MV-4-11 (cell line): ENCODE measurements around the gene CDH23.

Experiments
- DNase-seq: peaks from one replicate; lab custom pipeline; 2025; lab: John Stamatoyannopoulos, UW

Gene CDH23

GRCh38 chr10:71761105-71761511 is 364.4 kb downstream of the CDH23 start:
- DNase-seq, result no peak

- DNase-seq, result no peak
These were observed 364.9 kb downstream of the CDH23 start for GRCh38 chr10:71761541-71762113.

DNA sequence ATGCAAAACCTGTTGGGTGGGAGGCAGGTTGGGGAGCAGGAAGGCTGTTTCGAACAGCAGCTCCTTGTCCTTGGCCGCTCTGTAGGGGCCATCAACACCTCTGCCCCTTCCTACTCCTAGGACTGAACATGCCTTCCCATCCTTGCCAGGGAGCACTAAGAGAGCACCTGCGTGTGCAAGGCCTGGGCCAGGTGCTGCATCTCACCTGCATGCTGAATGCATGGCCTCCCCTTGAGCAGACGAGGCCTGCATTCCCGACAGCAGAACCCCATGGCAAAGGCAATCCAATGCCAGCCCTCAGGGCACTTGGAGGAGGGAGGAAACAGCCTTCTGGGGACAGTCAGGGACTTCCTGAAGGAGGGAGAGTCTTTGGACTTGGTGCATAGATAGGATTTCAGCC is 365.6 kb downstream of the CDH23 start:
- DNase-seq, result no peak

- DNase-seq, result no peak
These were observed 366.8 kb downstream of the CDH23 start for GRCh38 chr10:71763352-71764127.

DNA sequence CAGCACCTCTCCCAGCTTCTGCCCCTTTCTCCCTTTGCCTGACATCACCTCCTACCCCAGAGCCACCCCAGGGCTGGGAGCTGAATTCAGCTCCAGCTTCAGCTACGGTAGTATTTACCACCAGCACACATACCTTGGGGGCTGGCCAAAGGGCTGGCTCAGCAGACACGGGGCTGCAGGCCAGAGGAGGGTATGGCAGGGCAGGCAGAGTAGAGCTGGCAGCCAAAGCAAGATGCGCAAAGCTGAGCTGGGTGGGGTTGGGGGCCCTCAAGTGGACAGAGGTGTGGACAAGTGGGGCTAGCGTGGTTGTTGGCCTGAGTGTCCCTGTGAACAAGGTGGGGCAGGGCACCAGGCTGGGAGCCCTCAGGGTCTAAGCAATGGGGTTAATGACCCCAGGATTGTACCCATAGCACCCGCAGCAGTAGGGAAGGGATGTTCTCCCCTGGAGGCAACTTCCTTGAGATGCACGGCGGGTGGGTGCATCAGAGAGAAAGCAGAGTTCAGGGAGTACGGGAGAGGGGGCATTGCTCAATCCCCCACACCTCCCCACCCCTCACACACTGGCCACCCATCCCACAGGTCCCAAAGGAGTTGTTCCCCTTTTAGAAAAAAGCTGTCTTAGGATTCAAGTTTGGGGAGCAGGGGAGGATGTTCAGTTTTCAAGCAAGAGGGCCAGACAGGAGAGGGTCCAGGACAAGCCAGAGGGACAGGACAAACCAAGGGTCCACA is 368.6 kb downstream of the CDH23 start:
- DNase-seq, result peak; percentile 27

DNA sequence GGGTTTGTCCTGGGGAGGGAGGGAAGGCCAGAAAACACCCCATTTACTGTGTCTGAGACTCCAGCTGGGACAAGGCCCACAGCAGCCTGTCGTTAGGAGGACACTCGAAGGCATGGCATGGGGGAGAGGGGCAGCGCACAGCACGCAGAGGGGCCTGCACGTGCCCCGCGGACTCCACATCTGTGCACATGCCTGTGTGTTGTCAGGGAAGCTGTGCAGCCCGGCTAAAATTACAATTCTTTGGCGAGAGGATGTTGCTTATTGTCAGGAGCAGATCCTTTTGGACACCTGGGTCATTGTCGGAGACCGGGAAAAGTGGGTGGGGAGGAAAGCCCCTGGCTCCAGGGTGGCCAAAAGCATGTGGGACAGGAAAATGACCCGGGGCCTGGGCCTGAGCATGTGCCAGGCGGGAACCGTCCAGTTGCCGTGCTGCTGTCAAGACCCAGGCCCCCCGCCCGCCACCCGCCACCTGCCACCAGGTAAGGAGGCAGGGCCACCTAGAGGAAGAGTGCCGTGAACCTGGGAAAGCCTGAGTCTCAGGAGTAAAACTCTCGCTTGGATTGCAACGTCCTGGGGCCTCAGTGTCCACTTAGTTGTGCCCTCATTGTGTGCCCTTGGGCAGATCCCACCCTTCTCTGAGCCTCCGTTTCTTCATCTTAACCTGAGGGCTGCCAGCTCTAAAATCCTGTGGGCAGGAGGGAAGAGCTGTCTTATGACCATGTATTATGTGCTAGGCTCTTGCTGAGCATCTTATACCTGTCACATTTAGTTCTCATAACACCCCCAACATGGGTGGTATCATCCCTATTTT is 369.4 kb downstream of the CDH23 start:
- DNase-seq, result no peak

- DNase-seq, result no peak
These were observed 370.1 kb downstream of the CDH23 start for GRCh38 chr10:71766717-71767419.

DNA sequence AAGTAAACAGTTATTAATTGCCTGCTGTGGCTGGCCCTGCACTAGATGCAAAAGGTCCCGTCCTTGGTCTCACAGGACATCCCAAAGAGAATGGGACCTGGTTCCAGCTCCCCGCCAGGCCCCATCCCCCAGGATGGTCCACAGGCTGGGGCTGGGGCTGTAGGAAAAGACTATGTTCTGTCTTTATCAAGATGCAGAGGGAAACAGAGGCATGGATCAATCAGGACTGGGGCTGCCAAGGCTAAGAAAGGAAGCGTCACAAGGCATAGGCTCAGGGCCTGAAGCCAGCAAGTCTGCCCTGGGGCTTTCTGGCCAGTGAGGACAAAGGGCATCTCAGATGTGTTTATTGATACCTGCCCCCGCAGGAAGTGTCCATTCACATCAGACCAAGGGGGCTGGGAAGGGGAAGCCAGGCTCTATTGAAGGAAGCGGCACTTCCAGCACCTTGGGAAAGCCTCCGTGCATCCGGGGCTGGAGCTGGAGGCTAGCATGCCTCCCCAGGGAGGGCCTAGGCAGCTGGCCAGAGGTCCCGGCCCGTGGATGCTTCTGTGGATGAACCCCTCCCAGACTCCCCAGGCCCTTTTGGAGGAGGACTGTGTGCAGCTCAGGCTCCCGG is 370.8 kb downstream of the CDH23 start:
- no peak for DNase-seq

GRCh38 chr10:71769279-71769823 is 372.6 kb downstream of the CDH23 start:
- DNase-seq, result peak; percentile 32

GRCh38 chr10:71770255-71770654 is 373.5 kb downstream of the CDH23 start:
- peak; percentile 75 for DNase-seq

GRCh38 chr10:71770789-71771188 is 374.1 kb downstream of the CDH23 start:
- DNase-seq, result peak; percentile 46

DNA sequence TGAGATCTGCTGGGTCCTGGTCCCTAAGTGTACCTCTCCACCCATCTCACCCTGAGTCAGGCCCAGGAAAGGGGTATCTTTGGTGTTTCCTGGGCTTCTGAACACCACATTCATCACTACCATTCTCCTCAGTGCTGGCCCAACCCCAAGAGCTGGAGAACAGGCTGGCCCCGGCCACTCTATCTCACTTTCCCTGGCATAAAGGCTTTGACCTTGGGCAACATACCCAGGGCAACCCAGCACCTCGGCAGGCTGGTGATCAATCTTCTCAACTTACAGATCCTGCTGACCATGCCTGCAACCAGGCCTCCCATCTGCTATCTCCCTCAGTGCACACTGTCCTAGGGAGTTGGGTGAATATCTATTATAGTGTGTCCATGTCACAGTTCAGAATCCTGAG is 374.5 kb downstream of the CDH23 start:
- DNase-seq, result no peak

DNA sequence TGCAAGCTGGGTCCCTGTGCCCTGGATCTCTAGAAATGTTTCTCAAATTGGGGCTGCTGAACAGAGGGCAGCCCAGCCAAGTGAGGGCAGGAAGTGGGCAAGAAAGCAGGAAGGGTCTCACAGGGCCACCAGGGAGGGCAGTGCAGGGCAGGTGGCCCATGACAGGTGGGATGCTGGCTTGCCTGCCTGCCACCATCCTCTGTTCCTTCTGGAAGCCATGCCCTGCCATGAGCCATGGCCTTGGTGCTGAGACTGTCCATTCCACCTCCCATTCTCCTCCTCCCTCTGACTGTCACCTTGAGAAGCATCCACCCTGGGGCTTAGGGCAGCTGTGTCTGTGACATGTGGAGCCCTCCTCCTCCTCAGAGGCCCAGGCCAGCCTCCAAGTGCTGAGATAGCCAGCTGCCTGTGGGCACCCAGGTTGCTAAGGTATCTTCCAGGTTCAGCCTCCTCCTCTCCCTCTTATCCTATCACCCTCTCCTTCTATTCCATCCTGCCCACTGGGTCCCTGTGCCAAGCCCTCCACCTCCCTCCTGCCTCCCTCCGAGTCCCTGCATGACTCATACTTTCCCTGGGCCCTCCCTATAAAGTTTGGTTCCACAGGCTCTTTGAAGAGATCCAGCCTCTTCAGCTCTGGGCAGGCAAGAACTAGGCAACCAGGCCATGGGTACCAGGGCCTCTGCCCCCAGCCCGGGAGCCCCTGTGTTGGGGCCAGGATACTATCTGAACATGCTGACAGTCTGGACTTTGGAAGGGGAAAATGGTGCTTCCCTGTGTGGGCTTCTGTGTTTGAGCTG is 375.3 kb downstream of the CDH23 start:
- DNase-seq, result peak; percentile 42

DNA sequence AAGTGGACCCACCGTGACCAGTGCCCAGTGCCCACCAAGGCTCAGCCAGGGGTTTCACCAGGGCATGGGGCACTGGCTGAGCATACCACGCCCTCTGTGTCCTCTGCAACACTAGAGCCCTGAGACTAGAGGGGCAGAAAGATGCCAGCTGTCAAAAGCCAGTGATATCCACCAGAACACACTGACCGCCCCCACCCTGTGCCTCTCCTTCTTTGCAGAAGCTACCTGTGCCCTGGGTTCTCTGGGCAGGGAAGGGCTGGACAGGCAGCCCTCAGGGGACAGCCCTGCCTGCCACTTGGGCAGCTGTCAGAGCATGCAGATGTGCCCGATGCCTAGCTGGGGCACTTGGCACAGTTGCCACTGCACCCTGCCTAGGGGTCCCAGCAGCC is 376.1 kb downstream of the CDH23 start:
- DNase-seq, result no peak

DNA sequence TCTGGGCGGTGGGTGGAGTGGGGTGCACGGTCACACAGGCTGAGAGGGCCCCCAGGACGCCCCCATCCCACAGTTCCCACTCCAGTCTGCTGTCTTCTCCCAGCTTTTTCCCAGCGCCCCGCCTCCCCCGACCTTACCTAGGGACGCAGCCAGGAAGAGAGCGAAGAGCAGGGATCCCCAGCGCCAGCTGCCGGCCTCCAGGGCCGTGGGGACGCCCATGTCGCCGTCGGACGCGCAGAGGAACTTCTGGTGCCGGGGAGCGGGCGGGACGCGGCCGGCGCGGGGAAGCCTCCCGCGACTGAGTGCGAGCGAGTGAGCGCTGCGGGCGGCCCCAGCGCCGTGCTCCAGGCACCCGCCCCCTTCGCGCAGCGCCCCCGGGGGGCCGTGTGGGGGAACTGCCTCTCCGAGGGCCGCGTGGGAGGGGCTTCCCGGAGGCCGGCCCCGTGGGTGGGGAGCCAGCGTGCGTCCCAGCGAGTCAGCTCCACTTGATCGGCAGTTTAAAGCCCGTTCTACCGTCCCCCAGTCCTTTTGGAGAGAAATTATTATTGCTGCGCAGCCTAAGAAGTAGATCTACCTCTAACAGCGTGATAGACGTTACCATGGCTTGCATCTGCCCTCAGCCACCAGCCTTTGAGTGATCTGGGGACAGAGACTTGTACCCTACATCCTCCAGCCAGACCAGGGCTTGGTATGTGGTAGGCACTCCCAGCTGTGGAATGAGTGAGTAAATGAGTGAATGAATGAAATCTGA is 376.7 kb downstream of the CDH23 start, which contains the start of gene VSIR:
Gene VSIR (minus strand): TSS at position 300 of the 751 bp plus-strand sequence. CDS start 81 bp downstream, at position 219.
- DNase-seq, result peak; percentile 80

- DNase-seq, result peak; percentile 98
These were observed 378.4 kb downstream of the CDH23 start for GRCh38 chr10:71774916-71775702.

DNA sequence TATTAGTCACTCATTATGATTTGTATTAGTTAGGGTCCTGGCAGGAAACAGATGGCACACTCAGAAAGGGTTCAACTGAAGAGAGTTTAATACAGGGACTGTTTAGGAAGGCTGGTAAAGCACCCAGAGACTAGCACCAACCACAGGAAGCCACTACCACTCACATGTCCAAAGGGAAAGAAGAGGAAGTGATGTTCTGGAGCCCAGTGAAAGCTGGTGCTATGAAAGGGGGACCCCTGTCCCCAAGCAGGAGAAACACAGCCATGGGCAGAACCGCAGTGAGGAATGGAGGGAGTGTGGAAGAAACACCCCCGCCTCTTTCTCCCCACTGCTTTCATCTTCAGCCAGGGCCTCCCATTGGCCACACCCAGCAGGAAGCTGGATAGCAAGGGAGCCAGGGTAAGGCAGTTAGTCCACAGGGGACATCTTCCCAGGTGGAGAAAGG is 379.8 kb downstream of the CDH23 start:
- DNase-seq, result peak; percentile 93
